Right atrium auricular region (tissue), 2 donors: ENCODE measurements around the gene SCG5. TPM values are rescaled to one million over a fixed set of nuclear protein-coding genes. Genes with fewer than 3 reads are reported as not detected.

ENCODE experiments used
- DNase-seq: peaks from one replicate; pipeline ENCODE4 v3.0.0-alpha.2; 2019; ENCODE audit warnings: low spot score
- H3K27ac ChIP-seq, 2 donors: fragments of 200-600 bp; sonication (generic); 1 replicate in 1 of 2; 2 replicates in 1 of 2; pipeline ENCODE4 v1.5.1; 2016 to 2019
- H3K27me3 ChIP-seq, 2 donors: fragments of 200-600 bp; sonication (generic); one replicate each; pipeline versions ENCODE4 v1.5.1 to v1.6.0; 2017 to 2019
- H3K36me3 ChIP-seq: fragments of 200-600 bp; sonication (generic); one replicate; pipeline ENCODE4 v1.5.1; 2016
- H3K4me1 ChIP-seq, 2 donors: fragments of 200-600 bp; sonication (generic); one replicate each; pipeline versions ENCODE4 v1.5.1 to v1.6.0; 2017 to 2019
- H3K4me3 ChIP-seq, 2 donors: fragments of 200-600 bp; sonication (generic); 1 replicate in 1 of 2; 2 replicates in 1 of 2; pipeline ENCODE4 v1.5.1; 2017 to 2019; ENCODE audit warnings: mild to moderate bottlenecking in 1 of 2, moderate library complexity in 1 of 2
- H3K9me3 ChIP-seq, 2 donors: fragments of 200-600 bp; sonication (generic); one replicate each; pipeline ENCODE4 v1.5.1; 2019
- CTCF ChIP-seq, 2 donors: fragments of 200-600 bp; sonication (generic); IDR thresholded peaks; one replicate each; pipeline ENCODE4 v1.5.1; 2019; ENCODE audit warnings: antibody characterized with exemption in 2 of 2
- total RNA-seq, 2 donors: library from RNA; depleted of rRNA; stranded (reverse); fragments of >200 nt; gene quantifications; one replicate each; pipeline ENCODE4 v1.1.0, GENCODE V29; 2016

Gene SCG5
- total RNA-seq, 2 donors from 2014 or later, result 0.90 TPM; not detected in 1

- no peak for TF ChIP-seq CTCF (IDR thresholded peaks at IDR 0.05)
- H3K9me3 ChIP-seq, result no peaks in the 10 kb centered on the region
Measured at GRCh38 chr15:32700501-32701150, 59.1 kb downstream of the SCG5 start.

GRCh38 chr15:32701863-32702262 is 60.4 kb downstream of the SCG5 start:
- Histone ChIP-seq H3K27me3 (no peaks in the 10 kb centered on the region), H3K4me3 (no peak overlapping the region), H3K36me3 (no peaks in the 10 kb centered on the region), H3K9me3 (no peaks in the 10 kb centered on the region), H3K4me1 (no peaks in the 10 kb centered on the region), H3K27ac (no peak overlapping the region)
- DNase-seq, result no peak
- no peak for TF ChIP-seq CTCF (IDR thresholded peaks at IDR 0.05)

More at GRCh38 chr15:32700501-32701150, 59.1 kb downstream of the SCG5 start:
- DNase-seq, result no peak
- Histone ChIP-seq H3K4me3 (no peak overlapping the region), H3K4me1 (no peaks in the 10 kb centered on the region), H3K27me3 (no peaks in the 10 kb centered on the region), H3K36me3 (no peaks in the 10 kb centered on the region), H3K27ac (no peak overlapping the region)

GRCh38 chr15:32704395-32704981 is 63.0 kb downstream of the SCG5 start:
- DNase-seq, result no peak
- Histone ChIP-seq H3K9me3 (no peaks in the 10 kb centered on the region), H3K27ac (no peak overlapping the region), H3K4me1 (no peaks in the 10 kb centered on the region), H3K4me3 (no peak overlapping the region), H3K27me3 (no peaks in the 10 kb centered on the region), H3K36me3 (no peaks in the 10 kb centered on the region)
- no peak for TF ChIP-seq CTCF (IDR thresholded peaks at IDR 0.05)

GRCh38 chr15:32705446-32705845 is 63.9 kb downstream of the SCG5 start:
- no peak overlapping the region for H3K27ac ChIP-seq
- no peaks in the 10 kb centered on the region for H3K27me3 ChIP-seq
- DNase-seq, result no peak
- no peaks in the 10 kb centered on the region for H3K4me1 ChIP-seq
- no peak for TF ChIP-seq CTCF (IDR thresholded peaks at IDR 0.05)
- H3K9me3 ChIP-seq, result no peaks in the 10 kb centered on the region
- H3K4me3 ChIP-seq, result no peak overlapping the region
- H3K36me3 ChIP-seq, result no peaks in the 10 kb centered on the region

GRCh38 chr15:32706704-32707103 is 65.2 kb downstream of the SCG5 start:
- no peaks in the 10 kb centered on the region for H3K9me3 ChIP-seq
- DNase-seq, result no peak
- TF ChIP-seq CTCF (IDR thresholded peaks at IDR 0.05), result no peak
- no peaks in the 10 kb centered on the region for H3K36me3 ChIP-seq
- H3K4me1 ChIP-seq, result no peaks in the 10 kb centered on the region
- no peaks in the 10 kb centered on the region for H3K27me3 ChIP-seq
- no peak overlapping the region for H3K27ac ChIP-seq
- no peak overlapping the region for H3K4me3 ChIP-seq

GRCh38 chr15:32707436-32707835 is 65.9 kb downstream of the SCG5 start:
- Histone ChIP-seq H3K27me3 (no peaks in the 10 kb centered on the region), H3K36me3 (no peaks in the 10 kb centered on the region)

More at GRCh38 chr15:32707436-32707835, 65.9 kb downstream of the SCG5 start:
- no peak for TF ChIP-seq CTCF (IDR thresholded peaks at IDR 0.05)
- no peak for DNase-seq
- no peak overlapping the region for H3K27ac ChIP-seq
- no peak overlapping the region for H3K4me3 ChIP-seq
- no peaks in the 10 kb centered on the region for H3K9me3 ChIP-seq
- H3K4me1 ChIP-seq, result no peaks in the 10 kb centered on the region
